HuH-7.5 (cell line): Measurements from ENCODE around the gene GLG1.

Experiments used
- DNase-seq: peaks from one replicate; pipeline ENCODE4 v3.0.0; 2011; ENCODE audit warnings: low spot score

The GLG1 gene

DNA sequence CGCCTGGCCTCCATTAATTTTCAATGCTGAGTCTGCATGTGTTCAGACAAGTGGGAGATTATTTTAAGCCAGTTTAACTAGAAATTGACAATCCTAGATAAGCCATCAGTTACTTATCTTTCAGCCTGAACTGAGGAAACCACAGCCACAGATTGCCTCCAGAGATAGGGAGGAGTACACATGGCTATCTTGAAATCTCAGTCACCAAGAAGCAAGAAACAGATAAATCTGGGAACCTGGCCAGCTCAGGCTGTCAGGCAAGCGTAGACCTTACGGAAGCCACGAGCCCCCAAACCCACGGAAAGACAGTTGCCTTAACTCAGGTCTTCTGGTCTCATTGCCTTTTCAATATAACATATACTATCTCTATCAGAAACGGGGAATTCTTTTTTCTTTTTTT is 2.0 kb upstream of the GLG1 start:
- no peak for DNase-seq

DNA sequence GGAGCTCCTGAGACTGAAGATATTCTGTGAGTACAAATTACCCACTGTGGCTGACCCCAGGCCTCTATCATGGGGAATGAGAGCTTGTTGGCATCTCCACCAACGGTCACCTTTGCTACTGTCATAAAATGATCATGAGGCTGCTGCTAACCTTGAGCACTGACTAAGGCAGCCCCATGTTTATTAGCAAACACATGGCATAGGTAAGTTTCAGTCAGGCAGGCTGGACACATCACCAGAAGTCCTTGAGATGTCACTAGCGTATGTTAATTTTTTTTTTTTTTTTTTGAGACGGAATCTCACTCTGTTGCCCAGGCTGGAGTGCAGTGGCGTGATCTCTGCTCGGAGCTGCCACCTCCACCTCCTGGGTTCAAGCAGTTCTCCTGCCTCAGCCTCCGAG is 1.5 kb upstream of the GLG1 start:
- no peak for DNase-seq

DNA sequence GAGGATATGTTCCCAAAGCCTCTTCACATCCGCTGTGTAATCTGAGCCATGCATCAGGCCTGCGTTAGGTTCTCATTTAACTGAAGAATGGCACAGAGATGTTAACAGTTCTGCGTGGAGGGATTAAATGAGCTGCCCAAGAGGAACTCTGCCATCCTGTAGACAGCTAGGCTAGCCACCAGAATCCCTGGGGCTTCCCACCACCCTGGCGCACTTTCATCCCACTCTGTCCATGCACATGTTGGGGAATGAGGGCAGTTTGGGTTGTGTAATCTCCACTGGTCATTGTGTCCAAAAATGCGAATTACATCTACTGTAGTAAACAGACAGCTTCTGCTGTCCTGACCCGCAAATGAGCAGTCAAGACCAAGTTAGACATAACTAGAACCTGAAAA is 1.0 kb upstream of the GLG1 start:
- no peak for DNase-seq

DNA sequence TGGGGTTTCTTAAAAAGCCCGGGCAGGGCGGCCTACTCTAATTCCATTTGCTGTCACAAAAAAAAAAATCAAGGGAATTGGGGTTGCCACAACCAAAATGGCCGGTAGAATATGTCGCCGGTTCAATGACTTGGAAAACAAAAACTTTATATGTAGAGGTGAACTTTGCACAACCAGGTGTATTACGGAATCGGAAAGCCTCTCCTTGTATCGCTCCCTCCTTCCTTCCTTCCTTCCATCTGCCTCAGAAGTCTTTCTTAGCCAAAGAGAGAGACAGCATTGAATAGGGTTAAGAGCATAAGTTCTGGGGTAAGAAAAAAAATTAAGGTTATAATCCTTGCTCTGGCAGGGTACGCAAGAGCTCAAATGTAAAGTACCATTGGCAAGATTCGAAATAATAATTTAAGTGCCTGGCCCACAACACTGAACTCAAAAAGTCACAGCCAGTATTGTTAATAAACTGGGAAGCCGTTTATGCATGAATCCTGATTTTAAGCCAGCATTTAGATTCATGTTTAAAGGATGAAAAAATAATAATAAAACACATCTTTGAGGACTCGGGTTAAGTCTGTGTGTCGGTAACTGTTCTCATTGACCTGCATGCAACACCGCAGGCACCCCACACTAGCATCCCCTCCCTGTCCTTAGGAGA is 522 bp upstream of the GLG1 start:
- no peak for DNase-seq

DNA sequence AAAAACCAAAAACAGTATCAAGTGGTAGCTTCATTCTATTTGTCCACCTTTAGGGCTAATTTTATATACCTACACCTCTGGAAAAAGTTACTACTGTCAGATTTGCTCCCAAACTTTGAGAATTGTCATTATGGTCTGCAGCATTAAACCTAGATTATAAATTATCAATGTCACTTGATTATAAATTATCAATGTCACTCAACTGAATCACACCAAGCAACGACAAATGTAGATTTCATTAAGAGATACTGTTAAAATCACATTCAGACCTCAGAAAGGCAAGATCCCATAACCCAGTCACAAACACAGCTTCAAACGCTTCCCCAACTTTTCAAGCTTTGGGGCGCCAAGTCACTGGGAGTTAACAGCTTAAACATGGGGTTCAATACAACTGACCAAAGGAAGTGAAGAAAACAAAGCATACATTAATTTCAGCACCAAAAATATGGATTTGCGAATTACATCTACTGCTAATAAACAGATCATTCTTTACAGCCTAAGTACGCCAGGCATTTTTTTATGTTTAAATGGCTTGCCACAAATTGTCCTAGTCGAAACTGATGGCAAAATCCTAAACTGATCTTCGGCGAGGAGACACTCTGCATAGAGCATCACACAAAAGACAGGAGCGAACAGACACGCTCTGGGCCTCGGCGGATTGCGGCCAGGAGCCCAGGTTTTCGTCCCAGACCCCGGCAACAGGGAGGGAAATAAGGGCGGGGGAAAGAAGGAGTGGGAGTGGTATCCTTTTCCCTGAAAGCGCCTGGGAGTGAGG is 981 bp downstream of the GLG1 start:
- no peak for DNase-seq

DNA sequence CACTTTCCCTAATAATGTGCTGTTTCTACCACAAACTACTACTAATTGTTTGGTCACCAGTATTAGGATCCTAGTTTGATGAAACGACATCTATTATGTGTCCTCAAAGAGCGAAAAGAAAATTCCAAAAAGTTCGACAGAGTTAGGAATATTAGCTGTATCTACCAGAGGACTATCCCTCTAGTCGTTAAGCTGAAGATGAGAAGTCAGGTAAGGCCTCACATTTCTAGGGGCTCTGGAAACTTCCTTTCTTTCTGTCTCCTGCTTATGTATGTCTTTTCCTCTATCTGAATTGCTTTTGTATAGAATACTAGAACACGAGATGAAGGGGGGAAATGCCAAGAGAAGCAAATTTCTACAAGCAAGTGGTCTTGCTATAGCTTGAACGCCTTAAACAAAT is 1.6 kb downstream of the GLG1 start:
- DNase-seq = no peak

DNA sequence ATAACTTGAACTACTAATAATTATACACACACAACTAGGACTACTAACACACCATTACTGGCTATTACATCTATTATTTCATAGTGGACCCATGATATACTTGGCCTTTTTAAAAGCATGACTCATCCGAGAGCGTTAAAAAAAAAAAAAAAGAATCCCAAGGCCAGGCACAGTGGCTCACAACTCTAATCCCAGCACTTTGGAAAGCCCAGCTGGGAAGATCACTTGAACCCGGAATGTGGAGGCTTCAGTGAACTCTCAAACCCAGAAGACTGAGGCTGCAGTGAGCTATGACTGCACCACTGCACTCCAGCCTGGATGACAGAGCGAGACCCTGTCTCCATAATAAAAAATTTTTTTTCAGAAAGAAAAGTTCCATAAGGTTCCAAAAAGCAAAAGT is 3.1 kb downstream of the GLG1 start:
- DNase-seq = no peak

DNA sequence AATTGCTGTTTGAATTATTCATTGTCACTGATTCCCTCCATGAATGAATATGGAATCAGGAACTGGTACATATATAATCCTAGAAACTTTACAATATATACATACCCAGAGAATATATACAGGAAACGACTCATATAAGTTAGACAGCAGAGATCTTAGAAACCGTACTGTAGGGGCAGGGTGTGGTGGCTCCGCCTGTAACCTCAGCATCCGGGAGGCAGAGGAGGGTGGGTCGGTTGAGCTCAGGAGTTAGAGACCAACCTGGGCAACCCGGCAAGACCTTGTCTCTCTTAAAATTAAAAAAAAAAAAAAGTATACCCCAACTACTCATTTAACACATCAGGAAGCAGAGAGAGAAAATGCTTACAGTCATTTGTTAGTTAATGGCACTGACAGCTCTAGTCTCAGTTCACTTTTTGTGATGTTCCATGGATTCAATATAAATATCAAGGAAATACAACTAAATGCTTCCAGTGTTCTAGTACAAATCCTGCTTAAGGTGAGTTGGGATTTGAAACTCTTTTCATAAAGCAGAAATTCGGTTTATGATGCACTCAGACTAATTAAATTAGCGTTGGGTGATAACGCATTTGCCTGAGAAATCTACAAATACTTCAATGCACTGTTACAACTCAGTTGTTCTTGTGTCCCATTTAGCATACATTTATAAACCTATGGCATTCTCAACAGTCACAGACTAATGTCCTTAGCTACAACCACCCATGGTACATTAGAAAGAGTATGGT is 5.6 kb downstream of the GLG1 start:
- no peak for DNase-seq

DNA sequence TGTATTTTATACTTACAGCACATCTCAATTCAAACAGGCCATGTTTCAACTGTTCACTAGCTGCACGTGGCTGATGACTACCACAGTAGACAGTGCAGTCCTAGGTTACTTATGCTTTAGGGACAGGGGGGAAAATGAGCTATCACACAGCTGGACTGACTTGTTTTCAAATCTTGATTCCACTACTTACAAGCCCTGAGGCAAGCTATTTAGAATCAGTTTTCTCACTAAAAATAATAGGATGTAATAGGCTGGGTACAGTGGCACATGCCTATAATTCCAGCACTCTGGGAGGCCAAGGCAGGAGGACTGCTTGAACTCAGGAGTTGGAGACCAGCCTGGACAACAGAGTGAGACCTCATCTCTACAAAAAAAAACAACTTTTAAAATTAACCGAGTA is 10.3 kb downstream of the GLG1 start:
- no peak for DNase-seq

DNA sequence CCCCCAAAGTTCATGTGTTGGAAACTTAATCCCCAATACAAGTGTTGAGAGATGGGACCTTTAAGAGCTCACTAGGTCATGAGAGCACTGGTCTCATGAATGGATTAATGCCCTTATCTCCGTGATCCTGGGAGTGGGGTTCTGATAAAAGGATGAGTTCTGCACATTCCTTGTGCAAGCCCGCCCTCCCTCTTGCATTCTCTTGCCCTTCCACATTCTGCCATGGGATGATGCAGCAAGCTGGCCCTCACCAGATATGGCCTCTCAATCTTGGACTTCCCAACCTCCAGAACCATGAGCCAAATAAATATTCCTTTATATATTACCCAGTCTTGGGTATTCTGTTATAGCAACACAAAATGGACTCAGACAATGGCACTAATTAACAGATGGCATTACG is 14.1 kb downstream of the GLG1 start:
- no peak for DNase-seq

DNA sequence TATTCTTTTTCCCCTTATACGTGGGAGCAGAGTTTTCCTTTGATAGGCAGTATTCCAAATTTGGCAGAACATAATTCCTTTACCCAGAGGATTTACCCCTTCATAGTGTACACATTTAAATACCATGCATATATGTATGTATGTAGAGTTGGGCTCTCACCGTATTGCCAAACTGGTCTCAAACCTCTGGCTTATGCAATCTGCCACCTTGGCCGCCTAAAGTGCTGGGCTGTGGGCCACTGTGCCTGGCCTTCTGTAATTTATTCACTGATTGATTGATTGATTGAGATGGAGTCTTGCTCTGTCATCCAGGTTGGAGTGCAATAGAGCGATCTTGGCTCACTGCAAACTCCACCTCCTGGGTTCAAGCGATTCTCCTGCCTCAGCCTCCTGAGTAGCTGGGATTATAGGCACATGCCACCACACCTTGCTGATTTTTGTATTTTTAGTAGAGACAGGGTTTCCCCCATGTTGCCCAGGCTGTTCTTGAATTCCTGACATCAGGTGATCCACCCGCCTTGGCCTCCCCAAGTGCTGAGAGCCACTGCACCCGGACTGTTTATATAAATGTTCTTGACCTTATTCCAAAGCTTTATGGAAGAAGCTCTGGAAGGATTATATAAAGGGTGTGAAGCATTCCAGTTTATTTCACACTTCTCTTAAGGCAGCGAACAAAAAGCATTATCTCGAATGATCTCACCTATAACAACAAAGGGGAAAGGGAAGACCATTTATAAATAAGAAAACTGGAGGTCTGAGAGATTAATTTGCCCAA is 14.9 kb downstream of the GLG1 start:
- DNase-seq = no peak

DNA sequence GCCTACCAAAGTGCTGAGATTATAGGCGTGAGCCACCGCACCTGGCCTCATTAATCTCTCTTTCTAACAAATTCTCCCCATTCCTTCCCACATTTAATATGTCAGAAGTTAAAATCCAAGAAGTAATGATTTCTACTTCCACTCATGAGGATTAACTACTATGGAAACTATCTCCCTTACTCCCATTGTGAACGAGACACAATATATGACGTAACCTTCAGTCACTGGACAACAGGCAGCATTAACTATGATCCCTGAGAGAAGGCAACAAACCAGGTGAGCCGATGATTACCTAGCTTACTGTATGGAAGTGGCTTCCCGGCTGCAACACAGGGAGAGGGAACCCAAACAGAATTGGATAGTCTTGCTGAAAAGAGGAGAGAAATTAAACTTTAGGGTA is 20.0 kb downstream of the GLG1 start:
- DNase-seq = no peak

DNA sequence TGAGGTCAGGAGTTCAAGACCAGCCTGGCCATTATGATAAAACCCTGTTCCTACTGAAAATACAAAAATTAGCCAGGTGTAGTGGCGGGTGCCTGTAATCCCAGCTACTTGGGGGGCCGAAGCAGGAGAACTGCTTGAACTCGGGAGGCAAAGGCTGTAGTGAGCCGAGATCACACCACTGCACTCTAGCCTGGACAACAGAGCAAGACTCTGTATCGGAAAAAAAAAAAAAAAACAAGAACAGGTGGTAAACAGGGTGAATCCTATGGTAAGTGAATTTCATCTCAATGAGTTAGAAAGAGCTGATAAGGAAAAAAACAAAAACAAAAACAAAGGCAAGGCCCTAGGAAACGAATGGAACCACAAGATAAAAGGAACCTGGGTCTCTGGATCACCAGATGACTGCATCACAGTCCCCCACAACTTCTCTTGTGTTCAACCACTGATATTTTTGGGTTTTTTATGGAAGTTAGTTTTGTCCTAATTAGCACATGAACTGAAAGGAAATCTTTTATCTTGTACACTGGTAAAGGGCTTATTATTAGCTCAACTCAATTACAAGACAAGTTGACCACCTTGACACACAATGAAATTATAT is 21.0 kb downstream of the GLG1 start:
- no peak for DNase-seq

DNA sequence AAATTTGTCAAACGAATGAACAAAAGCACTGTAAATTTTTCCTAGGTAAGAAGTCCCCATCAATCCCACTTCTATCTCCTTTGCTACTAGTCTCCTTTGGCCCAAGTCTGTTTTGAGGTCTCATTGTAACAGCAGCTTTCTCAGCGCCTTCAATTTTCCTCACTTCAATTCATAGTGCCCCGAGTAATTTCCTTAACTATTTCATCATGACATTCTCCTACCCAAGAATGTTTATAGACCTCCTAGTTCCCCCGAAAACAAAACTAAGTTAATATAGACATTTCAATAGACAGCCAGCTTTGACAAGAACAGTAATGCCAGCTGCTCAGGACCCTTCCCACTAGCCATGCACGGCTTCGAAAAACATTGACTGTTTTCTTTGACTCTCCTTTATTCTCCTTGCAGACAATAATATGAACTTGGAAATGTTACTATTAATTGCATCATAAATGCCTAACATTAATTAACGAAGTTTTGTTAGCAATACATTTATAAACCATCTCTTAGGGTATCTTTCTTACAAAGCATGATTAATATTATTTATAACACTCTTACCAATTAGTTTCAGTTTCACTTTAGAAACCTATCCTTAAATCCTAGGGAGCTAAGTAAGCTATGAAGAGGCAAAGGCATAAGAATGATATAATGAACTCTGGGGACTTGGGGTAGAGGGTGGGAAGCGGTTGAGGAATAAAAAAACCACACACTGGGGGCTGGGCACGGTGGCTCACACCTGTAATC is 22.8 kb downstream of the GLG1 start:
- DNase-seq = no peak

DNA sequence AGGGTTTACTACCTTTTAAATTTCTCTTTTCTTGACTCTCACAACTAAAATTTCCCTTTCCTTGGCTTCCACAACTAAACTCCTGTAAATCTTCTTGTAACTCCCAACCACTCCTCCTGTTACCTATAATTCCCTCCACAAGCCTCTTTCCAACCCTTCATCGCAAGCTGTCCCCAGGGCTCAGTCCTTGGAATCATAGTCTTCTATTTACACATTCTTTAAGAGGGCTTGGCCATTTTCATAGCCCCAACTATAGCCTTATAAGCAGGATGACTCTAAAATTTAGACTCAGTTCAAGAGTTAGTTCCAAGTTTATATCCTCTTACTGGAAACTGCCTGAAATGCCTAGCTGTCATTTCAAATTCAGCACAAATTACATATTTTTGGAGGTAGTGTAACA is 23.9 kb downstream of the GLG1 start:
- DNase-seq = no peak

DNA sequence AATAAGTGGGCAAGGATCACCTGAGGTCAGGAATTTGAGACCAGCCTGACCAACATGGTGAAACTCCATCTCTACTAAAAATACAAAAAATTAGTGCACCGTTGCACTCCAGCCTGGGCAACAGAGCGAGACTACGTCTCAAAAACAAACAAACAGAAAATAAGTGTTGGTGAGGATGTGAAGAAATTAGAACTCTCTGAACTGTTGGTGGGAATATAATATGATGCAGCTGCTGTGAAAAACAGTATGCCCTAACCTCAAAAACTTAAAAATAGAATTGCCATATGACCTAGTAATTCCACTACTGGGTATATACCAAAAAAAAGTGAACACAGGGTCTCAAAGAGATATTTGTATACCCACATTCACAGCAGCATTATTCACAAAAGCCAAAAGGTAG is 26.1 kb downstream of the GLG1 start:
- DNase-seq = no peak

DNA sequence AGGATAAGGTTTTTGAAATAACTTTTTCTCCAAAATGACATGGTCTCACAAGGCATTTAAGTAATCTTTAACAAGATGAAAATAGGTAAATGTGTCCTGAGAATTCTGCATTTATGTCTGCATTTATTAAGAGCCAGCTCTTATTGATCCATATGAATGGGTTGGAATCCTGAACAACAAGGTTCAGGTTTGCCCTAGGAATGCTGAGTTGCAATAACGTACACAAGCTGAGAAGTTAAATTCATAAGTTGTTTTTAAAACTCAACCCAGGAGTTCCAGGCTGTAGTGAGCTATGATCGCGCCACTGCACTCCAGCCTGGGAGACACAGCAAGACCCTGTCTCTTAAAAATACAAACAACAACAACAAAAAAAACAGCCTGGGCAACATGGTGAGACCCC is 28.1 kb downstream of the GLG1 start:
- DNase-seq = no peak

DNA sequence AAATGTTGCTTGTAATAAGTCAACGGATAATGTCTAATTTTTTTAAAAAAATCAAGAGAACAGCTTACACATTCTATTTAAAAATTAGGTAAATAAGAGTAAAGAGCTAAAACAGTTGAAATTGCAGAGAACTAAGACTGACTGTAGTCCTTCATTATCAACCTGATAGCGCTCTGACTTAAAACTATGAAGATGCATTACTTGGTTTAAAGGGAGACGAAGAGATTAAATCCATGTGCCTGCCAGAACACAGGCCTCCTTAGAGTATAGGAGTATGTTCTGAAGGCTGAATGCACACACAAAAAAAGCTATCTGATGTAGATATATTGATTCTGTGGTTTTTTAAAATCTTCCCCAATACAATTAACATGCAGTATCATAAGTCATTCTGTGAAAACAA is 28.5 kb downstream of the GLG1 start:
- DNase-seq = no peak

DNA sequence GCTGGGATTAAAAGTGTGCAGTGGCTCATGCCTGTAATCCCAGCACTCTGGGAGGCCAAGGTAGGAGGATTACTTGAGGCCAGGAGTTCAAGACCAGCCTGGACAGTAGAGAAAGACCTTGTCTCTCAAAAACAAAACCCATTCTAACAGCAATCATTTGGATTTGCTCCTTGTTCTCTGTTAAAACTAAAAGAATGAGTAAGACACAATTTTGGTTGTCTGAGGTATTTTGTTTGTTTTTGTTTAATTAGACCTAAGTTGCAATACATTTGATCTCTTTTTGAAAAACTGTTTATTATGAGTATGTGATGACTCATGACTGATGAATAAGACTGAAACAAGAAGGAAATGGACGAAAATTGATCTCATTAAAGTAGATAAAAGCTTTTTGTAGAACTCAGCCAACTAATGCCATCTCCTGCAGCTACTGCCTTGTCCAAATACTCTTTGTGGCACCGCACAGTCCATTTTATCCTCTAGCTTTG is 29.0 kb downstream of the GLG1 start:
- no peak for DNase-seq

DNA sequence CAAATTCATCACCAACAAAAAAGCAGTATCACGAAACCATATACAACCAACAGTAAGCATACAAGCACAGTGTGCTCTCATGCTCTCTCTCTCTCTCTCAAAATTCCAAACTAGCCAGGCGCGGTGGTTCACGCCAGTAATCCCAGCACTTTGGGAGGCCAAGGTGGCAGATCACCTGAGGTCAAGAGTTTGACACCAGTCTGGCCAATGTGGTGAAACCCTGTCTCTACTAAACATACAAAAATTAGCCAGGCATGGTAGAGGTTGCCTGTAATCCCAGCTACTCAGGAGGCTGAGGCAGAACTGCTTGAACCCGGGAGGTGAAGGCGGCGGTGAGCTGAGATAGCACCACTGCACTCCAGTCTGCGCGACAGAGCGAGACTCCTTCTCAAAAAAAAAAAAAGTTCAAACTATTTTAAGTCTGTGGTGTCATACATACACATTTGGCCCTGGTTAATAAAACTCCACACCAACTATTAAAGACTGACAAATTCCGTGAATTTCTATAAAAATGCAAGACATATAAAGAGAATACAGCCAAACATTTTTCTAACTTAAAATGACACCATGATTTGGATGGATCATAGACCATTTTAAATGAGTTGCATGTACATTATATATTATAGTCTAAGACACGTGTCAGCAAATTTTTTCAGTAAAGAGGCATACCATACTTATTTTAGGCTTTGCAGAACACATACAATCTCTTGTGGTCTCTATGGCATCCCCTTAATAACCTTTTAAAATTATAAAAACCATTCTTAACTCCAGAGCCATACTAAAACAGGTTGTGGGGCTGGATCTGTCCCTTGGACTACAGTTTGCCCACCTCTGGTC is 30.9 kb downstream of the GLG1 start:
- no peak for DNase-seq
